ENCODE data around the gene WDR82.

DNA sequence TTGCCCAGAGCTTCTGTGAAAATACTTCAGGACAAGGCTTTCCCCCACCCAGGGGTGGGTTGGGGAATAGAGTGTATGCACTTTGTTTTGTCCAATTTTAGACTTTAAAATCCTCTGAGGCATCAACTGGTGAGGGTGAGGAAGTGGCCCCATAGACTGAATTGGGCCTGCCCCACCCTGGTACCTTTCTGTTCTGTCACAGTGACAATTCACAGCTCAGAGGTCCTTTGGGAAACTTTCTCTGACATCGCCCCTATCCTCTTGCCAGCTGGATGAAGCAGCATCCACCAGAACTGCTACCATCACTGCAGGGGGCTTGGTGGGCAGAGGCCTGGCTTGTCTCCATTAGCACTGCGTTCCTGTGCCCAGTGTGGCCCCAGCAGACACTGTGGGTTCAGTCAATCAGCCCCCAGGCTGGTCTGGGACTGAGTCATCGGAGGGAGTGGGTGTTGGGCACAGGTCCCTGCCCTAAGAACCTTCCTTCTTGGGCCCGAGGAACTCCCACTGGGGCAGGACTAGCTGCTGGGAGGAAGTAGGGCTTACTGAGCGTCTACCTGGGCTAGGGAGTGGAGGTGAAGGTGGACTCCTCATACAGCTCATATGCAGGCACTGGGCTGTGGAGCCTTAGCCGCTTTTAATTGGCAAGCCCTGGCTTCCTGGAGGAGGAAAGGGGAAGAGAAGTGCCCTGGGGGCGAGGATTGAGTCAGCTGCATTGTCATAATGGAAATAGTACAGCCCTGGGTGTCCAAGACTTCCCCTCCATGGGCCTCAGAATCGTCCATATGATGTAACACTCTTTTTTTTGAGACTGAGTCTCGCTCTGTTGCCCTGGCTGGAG, 34.4 kb downstream of the WDR82 start:
- TF ChIP-seq, protein P1, sequence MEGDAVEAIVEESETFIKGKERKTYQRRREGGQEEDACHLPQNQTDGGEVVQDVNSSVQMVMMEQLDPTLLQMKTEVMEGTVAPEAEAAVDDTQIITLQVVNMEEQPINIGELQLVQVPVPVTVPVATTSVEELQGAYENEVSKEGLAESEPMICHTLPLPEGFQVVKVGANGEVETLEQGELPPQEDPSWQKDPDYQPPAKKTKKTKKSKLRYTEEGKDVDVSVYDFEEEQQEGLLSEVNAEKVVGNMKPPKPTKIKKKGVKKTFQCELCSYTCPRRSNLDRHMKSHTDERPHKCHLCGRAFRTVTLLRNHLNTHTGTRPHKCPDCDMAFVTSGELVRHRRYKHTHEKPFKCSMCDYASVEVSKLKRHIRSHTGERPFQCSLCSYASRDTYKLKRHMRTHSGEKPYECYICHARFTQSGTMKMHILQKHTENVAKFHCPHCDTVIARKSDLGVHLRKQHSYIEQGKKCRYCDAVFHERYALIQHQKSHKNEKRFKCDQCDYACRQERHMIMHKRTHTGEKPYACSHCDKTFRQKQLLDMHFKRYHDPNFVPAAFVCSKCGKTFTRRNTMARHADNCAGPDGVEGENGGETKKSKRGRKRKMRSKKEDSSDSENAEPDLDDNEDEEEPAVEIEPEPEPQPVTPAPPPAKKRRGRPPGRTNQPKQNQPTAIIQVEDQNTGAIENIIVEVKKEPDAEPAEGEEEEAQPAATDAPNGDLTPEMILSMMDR (IDR thresholded peaks at IDR 0.05), result no peak
- no peak for TF ChIP-seq POLR2A (IDR thresholded peaks at IDR 0.05)
